Measurements from ENCODE around the gene SHC2. TPM values are rescaled to one million over a fixed set of nuclear protein-coding genes. Genes with fewer than 3 reads are reported as not detected.

Gene SHC2
- total and polyA plus RNA-seq, 9 of the 15 experiments (the other 6 are each of a cell fraction or from before 2014, with no cell fraction given), result 0.14 to 0.36 (median 0.17) TPM; not detected in 5

GRCh38 chr19:439167-439900, 21.5 kb downstream of the SHC2 start:
- no TSS peak for BruUV-seq (replicated peaks)
- WGBS (ENCODE audit: insufficient coverage, low coverage, missing lambda C conversion rate), result 3% methylated on average over 23 of the region's 27 CpGs
- in situ Hi-C loops (cut with MboI), result no loop called here
- Histone ChIP-seq H3K4me3 (no peak overlapping the region), H3K9ac (ENCODE audit: insufficient read depth in 1 of 2, low read depth in 2 of 2, low read length in 2 of 2) (no peak overlapping the region), H3K4me2 (ENCODE audit: insufficient read depth, low read length) (no peak overlapping the region), H3K36me3 (ENCODE audit: control insufficient read depth, insufficient read depth, low read length) (no peaks in the 10 kb centered on the region), H3K27me3 (ENCODE audit: control insufficient read depth in 2 of 2, insufficient read depth in 2 of 2, low read length in 2 of 2) (peaks cover 29 to 74% of the 10 kb centered on the region in 2 experiments; a peak in 4 of 5 replicates), H3K9me3 (replicated peaks; ENCODE audit: control insufficient read depth, insufficient read depth, low read depth, low read length) (peaks cover under 1% of the 10 kb centered on the region), H3K27ac (ENCODE audit: extremely low read depth, low read depth, low read length) (no peak overlapping the region), H3K9me1 (ENCODE audit: control insufficient read depth, insufficient read depth, low read length) (peaks cover 2% of the 10 kb centered on the region), H3K79me2 (ENCODE audit: control insufficient read depth, insufficient read depth, low read length) (no peaks in the 10 kb centered on the region), H3K4me1 (replicated peaks in 1 of 2; ENCODE audit: control insufficient read depth in 2 of 2, insufficient read depth in 2 of 2, low read length in 2 of 2) (peaks cover 0 to 35% of the 10 kb centered on the region in 2 experiments; a peak in 2 of 5 replicates), H2AFZ (ENCODE audit: low read depth, low read length) (no peak overlapping the region), H4K20me1 (replicated peaks; ENCODE audit: control insufficient read depth, insufficient read depth, low read length) (peaks cover 3% of the 10 kb centered on the region; the same call in 1 of the 2 replicates)
- ChIA-PET POLR2A (no interaction called here), CTCF (ENCODE audit: low intra/inter-chr PET ratio) (no interaction called here)
- intact Hi-C loops (cut with micrococcal nuclease), result no loop called here
- no peak for DNase-seq (ENCODE audit: extremely low read depth in 1 of 4, low spot score in 3 of 4)
- no peak for TF ChIP-seq HMG20B (CRISPR knock-in tag; IDR thresholded peaks at IDR 0.05)
- no peak for TF ChIP-seq PBX2 (CRISPR knock-in tag; IDR thresholded peaks at IDR 0.05; ENCODE audit: low read depth)
- no peak for TF ChIP-seq PBX2 (tag; conservative IDR thresholded peaks at IDR 0.05; ENCODE audit: low read depth)
- no peak for FAIRE-seq
- ATAC-seq, result no peak

All from K562 (cell line).